Loucy (cell line): ENCODE data around the gene C1QTNF12.

ENCODE experiments used
- H2AFZ ChIP-seq: fragments of 200-600 bp; sonication (generic); 2 replicates; pipeline ENCODE4 v1.6.0; 2016; ENCODE audit warnings: antibody characterized with exemption, mild to moderate bottlenecking, low read length, moderate library complexity
- H3F3A ChIP-seq: fragments of 200-600 bp; 2 replicates; pipeline ENCODE4 v1.6.0; 2016; ENCODE audit warnings: antibody characterized with exemption, low read depth, mild to moderate bottlenecking
- H3K27me3 ChIP-seq: fragments of 200-600 bp; sonication (generic); 2 replicates; pipeline ENCODE4 v1.6.1; 2014; ENCODE audit warnings: low read length, mild to moderate bottlenecking; ENCODE audit not compliant: insufficient read depth, poor library complexity, severe bottlenecking
- H3K36me3 ChIP-seq: fragments of 200-600 bp; sonication (generic); 2 replicates; pipeline ENCODE4 v1.6.1; 2016; ENCODE audit warnings: low read length; ENCODE audit not compliant: insufficient read depth
- H3K4me1 ChIP-seq: fragments of 200-600 bp; sonication (generic); 2 replicates; pipeline ENCODE4 v1.5.1; 2014; ENCODE audit warnings: low read length, mild to moderate bottlenecking; ENCODE audit not compliant: insufficient read depth, poor library complexity, severe bottlenecking
- H3K4me2 ChIP-seq: fragments of 200-600 bp; sonication (generic); 2 replicates; pipeline ENCODE4 v1.6.0; 2014; ENCODE audit warnings: antibody characterized with exemption, low read length, low read depth, mild to moderate bottlenecking; ENCODE audit not compliant: poor library complexity, severe bottlenecking
- H3K4me3 ChIP-seq: fragments of 200-600 bp; sonication (generic); 2 replicates; pipeline ENCODE4 v1.5.1; 2014; ENCODE audit warnings: low read length, mild to moderate bottlenecking, mixed read lengths; ENCODE audit not compliant: poor library complexity, severe bottlenecking
- H3K79me2 ChIP-seq: fragments of 200-600 bp; sonication (generic); 2 replicates; pipeline ENCODE4 v1.6.1; 2014; ENCODE audit warnings: low read length; ENCODE audit not compliant: insufficient read depth
- H3K9ac ChIP-seq: fragments of 200-600 bp; sonication (generic); 2 replicates; pipeline ENCODE4 v1.6.0; 2014; ENCODE audit warnings: mild to moderate bottlenecking, low read depth, low read length, moderate library complexity; ENCODE audit not compliant: poor library complexity, severe bottlenecking
- H3K9me2 ChIP-seq: fragments of 200-600 bp; sonication (generic); replicated peaks from 2 replicates; pipeline ENCODE4 v1.6.1; 2016; ENCODE audit warnings: low read depth, low read length, mixed read lengths
- H3K9me3 ChIP-seq: fragments of 200-600 bp; sonication (generic); 2 replicates; pipeline ENCODE4 v1.6.1; 2014; ENCODE audit warnings: mild to moderate bottlenecking, antibody characterized with exemption, low read length, low read depth; ENCODE audit not compliant: insufficient read depth
- H4K20me1 ChIP-seq: fragments of 200-600 bp; sonication (generic); 2 replicates; pipeline ENCODE4 v1.6.0; 2014; ENCODE audit warnings: antibody characterized with exemption, low read length, mild to moderate bottlenecking; ENCODE audit not compliant: insufficient read depth, poor library complexity, severe bottlenecking
- CTCF ChIP-seq: fragments of 200-600 bp; sonication (generic); conservative IDR thresholded peaks from 2 replicates; pipeline ENCODE4 v1.5.1; 2014; ENCODE audit warnings: mild to moderate bottlenecking, antibody characterized with exemption, low read length
- EZH2phosphoT487 ChIP-seq: fragments of 200-600 bp; IDR thresholded peaks from 2 replicates; pipeline ENCODE4 v1.6.1; 2018; ENCODE audit warnings: antibody characterized with exemption, mild to moderate bottlenecking, moderate library complexity, borderline replicate concordance

Gene C1QTNF12

GRCh38 chr1:1244192-1244811, 2.2 kb downstream of the C1QTNF12 start:
- no peak overlapping the region for H2AFZ ChIP-seq
- H3K9me3 ChIP-seq = no peaks in the 10 kb centered on the region
- no peaks in the 10 kb centered on the region for H3K36me3 ChIP-seq
- H3K79me2 ChIP-seq = no peaks in the 10 kb centered on the region
- TF ChIP-seq EZH2phosphoT487 (no peak), CTCF (no peak)
- H3F3A ChIP-seq = no peaks in the 10 kb centered on the region
- no peaks in the 10 kb centered on the region for H3K9me2 ChIP-seq
- no peaks in the 10 kb centered on the region for H4K20me1 ChIP-seq
- no peaks in the 10 kb centered on the region for H3K27me3 ChIP-seq
- H3K4me2 ChIP-seq = no peak overlapping the region
- H3K4me3 ChIP-seq = no peak overlapping the region
- no peak overlapping the region for H3K9ac ChIP-seq
- no peaks in the 10 kb centered on the region for H3K4me1 ChIP-seq

- Histone ChIP-seq H3K9me2 (no peaks in the 10 kb centered on the region), H2AFZ (no peak overlapping the region), H4K20me1 (no peaks in the 10 kb centered on the region), H3K4me3 (no peak overlapping the region), H3K36me3 (no peaks in the 10 kb centered on the region), H3K27me3 (no peaks in the 10 kb centered on the region), H3K79me2 (no peaks in the 10 kb centered on the region), H3K4me1 (no peaks in the 10 kb centered on the region), H3F3A (no peaks in the 10 kb centered on the region), H3K9me3 (no peaks in the 10 kb centered on the region), H3K9ac (no peak overlapping the region), H3K4me2 (no peak overlapping the region)
- TF ChIP-seq EZH2phosphoT487 (no peak), CTCF (no peak)
These were observed 2.7 kb downstream of the C1QTNF12 start for GRCh38 chr1:1243807-1244191.

- Histone ChIP-seq H3K9me3 (no peaks in the 10 kb centered on the region), H3K9ac (no peak overlapping the region), H3K4me2 (no peak overlapping the region), H2AFZ (no peak overlapping the region), H3K36me3 (no peaks in the 10 kb centered on the region), H3K4me1 (no peaks in the 10 kb centered on the region), H3K27me3 (no peaks in the 10 kb centered on the region), H3K9me2 (no peaks in the 10 kb centered on the region), H4K20me1 (no peaks in the 10 kb centered on the region), H3K4me3 (no peak overlapping the region), H3K79me2 (no peaks in the 10 kb centered on the region), H3F3A (no peaks in the 10 kb centered on the region)
- TF ChIP-seq CTCF (no peak), EZH2phosphoT487 (no peak)
These were observed 3.3 kb downstream of the C1QTNF12 start for GRCh38 chr1:1243266-1243660.
